ENCODE data around the gene ATP5ME. TPM values are rescaled to one million over a fixed set of nuclear protein-coding genes. Genes with fewer than 3 reads are reported as not detected.

Gene ATP5ME
- polyA plus RNA-seq, 1 donor = 477 TPM

- Histone ChIP-seq H3K36me3 (ENCODE audit: control insufficient read depth, insufficient read depth, low read length) (no peaks in the 10 kb centered on the region), H3K27ac (ENCODE audit: low read length) (no peak overlapping the region), H3K4me3 (ENCODE audit: low read length) (no peak overlapping the region), H3K4me1 (ENCODE audit: control insufficient read depth, insufficient read depth, low read length) (peaks cover 2% of the 10 kb centered on the region), H3K9me3 (ENCODE audit: control insufficient read depth, low read depth, low read length) (peaks cover 10% of the 10 kb centered on the region), H3K27me3 (ENCODE audit: control insufficient read depth, insufficient read depth, low read length) (no peaks in the 10 kb centered on the region)
- WGBS (ENCODE audit: insufficient coverage, low lambda C conversion rate) = no CpG with 5 or more reads among the region's 3 CpGs
- DNase-seq = no peak
Measured at GRCh38 chr4:661231-661630, 12.8 kb downstream of the ATP5ME start.

GRCh38 chr4:660401-660800 is 13.7 kb downstream of the ATP5ME start:
- Histone ChIP-seq H3K4me1 (ENCODE audit: control insufficient read depth, insufficient read depth, low read length) (peaks cover 2% of the 10 kb centered on the region), H3K27ac (ENCODE audit: low read length) (no peak overlapping the region), H3K9me3 (ENCODE audit: control insufficient read depth, low read depth, low read length) (peaks cover 10% of the 10 kb centered on the region), H3K36me3 (ENCODE audit: control insufficient read depth, insufficient read depth, low read length) (no peaks in the 10 kb centered on the region), H3K4me3 (ENCODE audit: low read length) (no peak overlapping the region), H3K27me3 (ENCODE audit: control insufficient read depth, insufficient read depth, low read length) (peaks cover 5% of the 10 kb centered on the region)
- WGBS (ENCODE audit: insufficient coverage, low lambda C conversion rate) = 100% methylated on average over 1 of the region's 10 CpGs
- DNase-seq = no peak

GRCh38 chr4:659851-660250 is 14.2 kb downstream of the ATP5ME start:
- Histone ChIP-seq H3K27me3 (ENCODE audit: control insufficient read depth, insufficient read depth, low read length) (peaks cover 9% of the 10 kb centered on the region), H3K36me3 (ENCODE audit: control insufficient read depth, insufficient read depth, low read length) (no peaks in the 10 kb centered on the region), H3K9me3 (ENCODE audit: control insufficient read depth, low read depth, low read length) (peaks cover 8% of the 10 kb centered on the region), H3K4me3 (ENCODE audit: low read length) (no peak overlapping the region), H3K27ac (ENCODE audit: low read length) (no peak overlapping the region), H3K4me1 (ENCODE audit: control insufficient read depth, insufficient read depth, low read length) (peaks cover 2% of the 10 kb centered on the region)
- no peak for DNase-seq
- WGBS (ENCODE audit: insufficient coverage, low lambda C conversion rate) = no CpG with 5 or more reads among the region's 8 CpGs

- Histone ChIP-seq H3K27me3 (ENCODE audit: control insufficient read depth, insufficient read depth, low read length) (peaks cover 10% of the 10 kb centered on the region), H3K27ac (ENCODE audit: low read length) (no peak overlapping the region), H3K4me1 (ENCODE audit: control insufficient read depth, insufficient read depth, low read length) (no peaks in the 10 kb centered on the region), H3K9me3 (ENCODE audit: control insufficient read depth, low read depth, low read length) (peaks cover 8% of the 10 kb centered on the region), H3K36me3 (ENCODE audit: control insufficient read depth, insufficient read depth, low read length) (no peaks in the 10 kb centered on the region), H3K4me3 (ENCODE audit: low read length) (no peak overlapping the region)
- DNase-seq = no peak
- no CpG with 5 or more reads among the region's 32 CpGs for WGBS (ENCODE audit: insufficient coverage, low lambda C conversion rate)
Measured at GRCh38 chr4:658681-659667, 15.1 kb downstream of the ATP5ME start.

GRCh38 chr4:657834-658667 is 16.0 kb downstream of the ATP5ME start:
- no peak overlapping the region for H3K4me3 ChIP-seq (ENCODE audit: low read length)
- DNase-seq = no peak
- WGBS (ENCODE audit: insufficient coverage, low lambda C conversion rate) = no CpG with 5 or more reads among the region's 27 CpGs

GRCh38 chr4:657338-657833 is 16.7 kb downstream of the ATP5ME start:
- Histone ChIP-seq H3K4me3 (ENCODE audit: low read length) (no peak overlapping the region), H3K27ac (ENCODE audit: low read length) (no peak overlapping the region), H3K36me3 (ENCODE audit: control insufficient read depth, insufficient read depth, low read length) (no peaks in the 10 kb centered on the region), H3K9me3 (ENCODE audit: control insufficient read depth, low read depth, low read length) (peaks cover 7% of the 10 kb centered on the region), H3K27me3 (ENCODE audit: control insufficient read depth, insufficient read depth, low read length) (peaks cover 19% of the 10 kb centered on the region), H3K4me1 (ENCODE audit: control insufficient read depth, insufficient read depth, low read length) (no peaks in the 10 kb centered on the region)
- no CpG with 5 or more reads among the region's 23 CpGs for WGBS (ENCODE audit: insufficient coverage, low lambda C conversion rate)
- DNase-seq = no peak

More at GRCh38 chr4:657834-658667, 16.0 kb downstream of the ATP5ME start:
- H3K27ac ChIP-seq (ENCODE audit: low read length) = no peak overlapping the region
- peaks cover 16% of the 10 kb centered on the region for H3K27me3 ChIP-seq (ENCODE audit: control insufficient read depth, insufficient read depth, low read length)
- peaks cover 8% of the 10 kb centered on the region for H3K9me3 ChIP-seq (ENCODE audit: control insufficient read depth, low read depth, low read length)
- no peaks in the 10 kb centered on the region for H3K36me3 ChIP-seq (ENCODE audit: control insufficient read depth, insufficient read depth, low read length)
- no peaks in the 10 kb centered on the region for H3K4me1 ChIP-seq (ENCODE audit: control insufficient read depth, insufficient read depth, low read length)

GRCh38 chr4:656436-657337 is 17.4 kb downstream of the ATP5ME start:
- no peak overlapping the region for H3K4me3 ChIP-seq (ENCODE audit: low read length)
- no peak overlapping the region for H3K27ac ChIP-seq (ENCODE audit: low read length)
- no peaks in the 10 kb centered on the region for H3K4me1 ChIP-seq (ENCODE audit: control insufficient read depth, insufficient read depth, low read length)
- peaks cover 7% of the 10 kb centered on the region for H3K9me3 ChIP-seq (ENCODE audit: control insufficient read depth, low read depth, low read length)
- peaks cover 25% of the 10 kb centered on the region for H3K27me3 ChIP-seq (ENCODE audit: control insufficient read depth, insufficient read depth, low read length)
- H3K36me3 ChIP-seq (ENCODE audit: control insufficient read depth, insufficient read depth, low read length) = no peaks in the 10 kb centered on the region
- WGBS (ENCODE audit: insufficient coverage, low lambda C conversion rate) = no CpG with 5 or more reads among the region's 58 CpGs
- no peak for DNase-seq

GRCh38 chr4:655464-656151 is 18.5 kb downstream of the ATP5ME start:
- H3K4me3 ChIP-seq (ENCODE audit: low read length) = no peak overlapping the region
- H3K27ac ChIP-seq (ENCODE audit: low read length) = no peak overlapping the region
- no peaks in the 10 kb centered on the region for H3K36me3 ChIP-seq (ENCODE audit: control insufficient read depth, insufficient read depth, low read length)
- no peaks in the 10 kb centered on the region for H3K4me1 ChIP-seq (ENCODE audit: control insufficient read depth, insufficient read depth, low read length)
- no CpG with 5 or more reads among the region's 26 CpGs for WGBS (ENCODE audit: insufficient coverage, low lambda C conversion rate)
- no peak for DNase-seq
- H3K9me3 ChIP-seq (ENCODE audit: control insufficient read depth, low read depth, low read length) = peaks cover 7% of the 10 kb centered on the region
- peaks cover 36% of the 10 kb centered on the region for H3K27me3 ChIP-seq (ENCODE audit: control insufficient read depth, insufficient read depth, low read length)

GRCh38 chr4:654871-655463 is 19.1 kb downstream of the ATP5ME start:
- H3K27ac ChIP-seq (ENCODE audit: low read length) = no peak overlapping the region
- H3K4me3 ChIP-seq (ENCODE audit: low read length) = no peak overlapping the region
- DNase-seq = no peak
- no peaks in the 10 kb centered on the region for H3K4me1 ChIP-seq (ENCODE audit: control insufficient read depth, insufficient read depth, low read length)
- no peaks in the 10 kb centered on the region for H3K36me3 ChIP-seq (ENCODE audit: control insufficient read depth, insufficient read depth, low read length)
- no CpG with 5 or more reads among the region's 17 CpGs for WGBS (ENCODE audit: insufficient coverage, low lambda C conversion rate)
- peaks cover 9% of the 10 kb centered on the region for H3K9me3 ChIP-seq (ENCODE audit: control insufficient read depth, low read depth, low read length)
- peaks cover 42% of the 10 kb centered on the region for H3K27me3 ChIP-seq (ENCODE audit: control insufficient read depth, insufficient read depth, low read length)
